Hematopoietic multipotent progenitor cell treated with erythropoietin and hydrocortisone succinate and interleukin-3 and kit ligand, for 17 days (in vitro differentiated cells): Measurements from ENCODE around the gene ARPC2.
A peak's percentile ranks its signal among the peaks of the same experiment; 100 is the strongest.

ENCODE experiments used
- DNase-seq: peaks from one replicate; pipeline ENCODE4 v3.0.0-alpha.2; 2015; ENCODE audit warnings: low spot score

The ARPC2 gene

DNA sequence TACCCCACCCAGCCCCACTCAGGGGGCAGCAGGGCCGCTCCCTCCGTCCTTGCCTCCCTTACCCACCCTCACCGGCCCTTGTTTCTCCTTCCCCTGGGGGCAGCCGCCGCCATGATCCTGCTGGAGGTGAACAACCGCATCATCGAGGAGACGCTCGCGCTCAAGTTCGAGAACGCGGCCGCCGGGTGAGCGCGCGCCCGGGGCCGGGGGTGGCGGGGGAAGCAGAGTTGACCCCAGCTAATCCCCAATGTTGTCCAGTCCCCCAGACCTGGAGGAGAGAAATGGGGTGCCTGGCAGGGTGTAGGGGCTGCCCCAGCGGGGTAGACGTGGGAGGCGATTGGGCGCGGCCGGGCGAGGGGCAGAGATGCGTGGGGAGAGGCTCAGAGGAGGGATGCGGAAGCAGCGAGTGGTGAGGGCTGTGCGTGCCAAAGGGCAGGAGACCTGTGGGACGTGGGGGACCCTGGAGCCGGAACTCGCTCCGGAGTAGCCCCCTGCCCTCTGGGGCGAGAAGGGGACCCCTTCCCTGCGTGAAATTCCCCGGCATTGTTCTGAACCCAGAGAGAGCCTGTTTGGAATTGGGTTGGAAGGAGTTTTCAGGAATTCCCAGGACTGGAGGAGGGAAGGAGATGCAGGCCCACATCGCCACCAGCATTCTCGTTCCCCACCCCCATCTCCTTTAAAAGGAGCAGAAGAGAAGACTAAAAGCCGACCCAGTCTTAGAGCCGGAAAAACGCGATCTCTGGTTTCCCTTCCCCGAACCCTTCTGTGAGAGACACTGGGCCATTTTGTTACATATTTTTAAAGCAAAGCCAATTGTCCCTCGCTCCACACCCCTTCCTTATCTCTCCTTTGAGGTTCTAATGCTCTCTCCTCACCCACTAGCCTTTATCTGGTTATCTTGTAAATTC, 625 bp downstream of the ARPC2 start:
- peak; percentile 19 for DNase-seq

DNA sequence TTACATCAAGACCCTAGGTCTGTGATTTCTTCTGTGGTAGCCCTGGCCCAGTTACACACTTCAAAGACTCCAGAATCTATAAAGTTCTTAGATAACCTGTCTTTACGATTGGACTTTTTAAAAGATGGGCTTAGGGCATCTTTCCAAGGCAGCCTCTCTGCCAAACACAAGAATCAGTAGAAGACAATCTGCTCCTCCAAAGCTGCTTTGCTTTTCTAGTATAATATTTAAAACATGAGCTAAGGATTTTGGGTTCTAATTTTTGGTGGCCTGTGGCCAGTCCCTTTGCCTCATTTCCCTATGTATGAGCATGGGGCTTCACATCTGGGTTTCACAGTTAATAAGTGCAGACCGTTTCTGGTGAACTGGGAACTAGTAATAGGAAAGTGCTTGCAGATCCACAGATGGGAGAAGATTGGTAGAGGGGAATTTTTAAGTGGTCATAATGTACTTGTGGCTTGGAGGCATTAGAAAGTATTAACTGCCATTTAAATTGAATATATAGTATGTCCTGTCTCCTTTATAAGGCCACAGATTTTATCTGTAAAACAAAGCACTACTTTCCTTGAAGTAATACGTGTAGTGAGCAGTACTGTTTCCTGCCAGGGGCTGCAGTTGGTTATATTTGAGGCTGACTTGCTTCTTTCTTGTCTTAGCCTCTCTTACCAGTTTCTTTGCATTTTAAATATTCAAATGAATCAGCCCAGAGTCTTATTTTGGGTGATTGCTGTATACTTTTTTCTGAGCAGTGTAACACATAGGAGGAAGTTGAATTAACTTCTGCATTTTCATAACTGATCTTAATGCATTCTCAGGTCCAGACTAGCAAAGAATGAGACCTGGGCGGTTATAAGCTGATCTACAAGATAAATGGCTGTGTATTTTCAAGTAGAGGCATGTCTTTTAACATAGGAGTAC, 1.5 kb downstream of the ARPC2 start:
- no peak for DNase-seq

DNA sequence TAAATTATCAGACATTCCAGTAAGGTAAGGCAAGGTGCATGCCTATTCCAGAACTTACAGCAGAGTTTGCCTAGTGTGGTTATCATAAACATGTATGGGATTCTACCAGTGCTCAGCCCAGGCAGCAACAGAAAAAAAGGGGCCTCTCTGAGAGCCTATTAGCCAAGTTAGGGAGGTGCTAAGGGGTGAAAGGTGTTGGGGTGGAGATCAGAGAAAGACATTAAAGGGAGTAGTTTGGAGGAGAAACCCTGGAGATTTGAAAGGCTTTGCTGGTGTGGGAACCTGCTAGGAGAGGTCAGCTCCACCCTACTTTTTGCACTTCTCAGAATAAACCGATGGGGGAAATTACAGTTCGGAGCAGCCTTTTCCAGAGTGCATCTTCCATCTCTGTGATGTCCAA, 2.9 kb downstream of the ARPC2 start:
- DNase-seq, result no peak

DNA sequence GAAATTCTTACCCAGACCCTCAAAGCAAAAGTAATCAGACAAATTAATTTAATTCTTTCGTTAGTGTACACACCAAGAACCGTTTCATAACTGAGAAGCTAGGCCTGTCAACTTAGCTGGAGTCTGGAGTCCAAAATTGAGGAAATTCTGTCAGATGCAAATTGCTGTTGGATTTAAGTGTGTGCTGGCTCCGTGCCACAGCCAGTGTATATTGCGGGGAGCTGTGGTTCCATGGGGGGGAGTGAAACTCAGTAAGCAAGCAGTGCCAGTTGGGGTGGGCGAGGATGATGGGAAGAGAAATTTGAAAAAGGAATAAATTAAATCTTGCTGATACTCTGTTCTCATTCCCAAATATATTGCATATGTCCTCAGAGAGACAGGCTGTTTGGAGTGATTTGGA, 4.0 kb downstream of the ARPC2 start:
- DNase-seq, result no peak

DNA sequence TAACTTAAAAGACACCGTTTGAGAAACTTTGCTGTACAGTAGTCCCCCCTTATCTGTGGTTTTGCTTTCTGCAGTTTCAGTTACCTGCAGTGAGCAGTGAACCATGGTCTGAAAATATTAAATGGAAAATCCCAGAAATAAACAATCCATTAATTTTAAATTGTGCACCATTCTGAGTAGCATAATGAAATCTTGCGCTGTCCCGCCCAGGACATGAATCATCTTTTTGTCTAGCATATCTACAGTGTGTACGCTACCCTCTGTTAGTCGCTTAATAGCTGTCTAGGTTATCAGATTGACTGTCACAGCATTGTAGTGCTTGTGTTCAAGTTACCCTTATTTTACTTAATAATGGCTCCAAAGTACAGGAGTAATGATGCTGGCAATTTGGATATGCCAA, 6.1 kb downstream of the ARPC2 start:
- DNase-seq, result no peak

DNA sequence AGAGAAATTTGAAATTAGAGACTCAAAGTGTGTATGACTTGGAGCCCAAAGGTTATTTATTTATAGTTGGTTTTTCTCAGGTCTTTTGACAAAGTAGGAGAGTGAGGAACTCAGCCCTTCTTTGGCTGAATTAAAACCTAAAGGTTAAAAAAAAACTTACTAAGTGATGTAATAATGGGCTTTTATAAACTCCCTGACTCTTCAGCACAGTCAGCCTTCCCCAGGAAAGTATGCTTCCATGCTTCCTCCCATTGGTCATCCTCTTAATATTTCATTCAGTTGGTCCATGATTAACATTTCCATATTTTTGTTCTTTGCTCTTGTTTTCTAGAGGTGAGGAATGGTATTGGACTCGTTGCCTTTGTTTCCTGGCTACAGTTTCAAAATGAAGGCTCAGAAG, 7.2 kb downstream of the ARPC2 start:
- DNase-seq, result no peak

DNA sequence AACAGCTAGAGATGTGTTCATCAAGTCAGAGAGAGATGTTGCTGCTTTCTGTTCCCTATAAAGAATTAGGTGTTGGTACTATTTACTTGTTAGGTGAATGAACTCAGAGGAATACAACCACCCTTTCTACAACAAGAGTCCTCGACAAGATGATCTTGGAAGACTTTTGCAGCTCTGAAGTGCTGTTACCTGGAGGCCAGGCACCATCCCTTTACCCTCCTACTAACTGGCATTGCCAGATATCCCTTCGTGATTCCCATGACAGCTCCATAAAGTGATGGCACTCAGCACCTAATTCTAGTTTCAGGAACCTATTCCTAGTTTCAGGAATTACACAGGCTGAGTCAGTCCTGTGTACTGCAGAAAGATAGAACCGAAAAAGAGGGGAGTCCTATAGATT, 9.9 kb downstream of the ARPC2 start:
- DNase-seq, result no peak

DNA sequence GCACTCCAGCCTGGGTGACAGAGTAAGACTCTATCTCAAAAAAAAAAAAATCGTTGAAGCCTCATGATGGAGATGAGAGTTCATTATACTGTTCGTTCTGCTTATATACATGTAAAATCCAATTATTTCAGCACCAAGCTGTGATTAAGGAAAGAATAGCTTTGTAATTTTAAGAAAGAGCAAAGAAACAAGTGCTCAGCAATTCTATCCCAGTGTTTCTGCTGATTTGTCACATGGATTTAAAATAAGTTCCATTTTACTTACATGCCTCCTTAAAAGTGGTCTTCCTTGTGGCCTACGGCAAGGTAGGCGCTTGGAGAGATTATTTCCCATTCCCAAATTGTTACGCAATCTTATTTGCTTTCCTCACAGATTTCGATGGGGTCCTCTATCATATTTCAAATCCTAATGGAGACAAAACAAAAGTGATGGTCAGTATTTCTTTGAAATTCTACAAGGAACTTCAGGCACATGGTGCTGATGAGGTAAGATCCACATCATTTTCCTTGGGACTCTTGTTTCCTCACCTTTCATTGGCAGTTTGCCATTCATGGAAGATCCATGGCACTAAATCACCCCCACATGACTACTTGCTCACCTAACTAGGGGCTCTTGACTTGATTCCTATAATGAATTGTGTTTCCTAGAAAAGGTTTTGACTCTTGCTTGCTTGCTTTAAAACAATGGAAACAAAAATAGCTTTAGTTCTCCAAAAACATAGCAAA, 11.5 kb downstream of the ARPC2 start:
- DNase-seq, result no peak

DNA sequence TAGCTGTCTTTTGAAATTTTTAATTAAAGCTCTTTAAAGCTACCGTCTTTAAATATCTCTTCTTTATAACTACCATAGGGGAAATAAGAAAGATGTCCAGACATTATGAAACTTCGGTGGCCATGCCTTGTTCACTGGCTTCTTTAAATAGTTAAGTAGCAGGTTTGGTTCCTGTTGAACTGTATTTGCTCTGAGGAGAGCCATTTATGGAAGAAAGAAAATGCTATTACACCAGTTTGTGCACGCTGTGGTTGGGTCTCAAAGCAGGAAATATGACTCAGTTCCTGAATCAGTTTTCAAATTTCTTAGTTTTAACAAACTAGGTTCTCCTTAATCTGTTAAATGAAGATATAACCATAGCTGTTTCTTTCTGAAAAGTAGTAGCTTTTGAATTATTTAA, 12.2 kb downstream of the ARPC2 start:
- no peak for DNase-seq

DNA sequence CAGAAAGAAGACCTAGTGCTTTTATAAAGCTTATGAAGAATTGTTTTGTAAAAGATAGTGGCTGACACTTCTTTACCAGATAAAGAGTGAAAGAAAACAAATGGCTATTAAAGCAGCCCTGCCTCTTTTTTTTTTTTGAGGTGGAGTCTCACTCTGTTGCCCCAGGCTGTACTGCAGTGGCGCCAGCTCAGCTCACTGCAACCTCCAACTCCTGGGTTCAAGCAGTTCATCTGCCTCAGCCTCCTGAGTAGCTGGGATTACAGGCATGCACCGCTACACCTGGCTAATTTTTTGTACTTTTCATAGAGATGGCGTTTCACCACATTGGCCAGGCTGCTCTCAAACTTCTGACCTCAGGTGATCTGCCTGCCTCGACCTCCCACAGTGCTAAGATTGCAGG, 12.9 kb downstream of the ARPC2 start:
- no peak for DNase-seq

DNA sequence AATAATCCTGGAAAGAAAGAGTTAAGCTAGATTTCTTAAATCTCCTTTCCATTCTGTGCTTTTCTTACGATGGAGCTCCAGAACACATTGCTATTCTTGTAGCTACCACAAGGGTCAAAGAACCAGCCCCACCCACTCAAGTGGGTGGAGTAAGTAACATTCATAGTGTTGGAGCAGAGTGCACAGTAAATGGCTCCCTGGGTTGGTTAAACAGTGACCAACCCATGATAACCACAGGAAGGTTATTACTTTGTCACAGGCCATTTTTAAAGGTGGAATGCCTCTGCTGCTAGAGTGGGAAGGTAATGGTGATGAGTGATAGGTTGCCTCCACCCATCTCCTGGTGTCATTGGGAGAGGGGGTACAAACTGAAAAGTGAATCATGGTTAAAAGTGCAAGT, 13.9 kb downstream of the ARPC2 start:
- DNase-seq, result peak; percentile 25

DNA sequence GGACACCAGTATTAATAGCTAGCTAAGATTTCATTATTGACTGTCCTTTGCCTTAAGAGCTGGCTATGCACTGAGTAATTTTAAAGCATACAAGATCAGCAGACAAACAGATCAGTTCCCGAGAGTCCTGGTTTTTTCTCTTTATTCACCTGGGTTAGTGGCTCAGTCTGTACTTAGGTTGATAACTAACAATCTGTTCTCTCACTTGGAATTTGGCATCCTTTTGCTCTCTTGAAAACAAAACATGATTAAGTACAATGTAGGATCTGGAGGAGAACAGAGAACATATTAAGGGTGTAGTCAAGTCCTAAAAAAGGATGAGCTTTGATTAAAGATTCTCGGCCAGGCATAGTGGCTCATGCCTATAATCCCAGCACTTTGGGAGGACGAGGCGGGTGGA, 16.6 kb downstream of the ARPC2 start:
- DNase-seq, result no peak

DNA sequence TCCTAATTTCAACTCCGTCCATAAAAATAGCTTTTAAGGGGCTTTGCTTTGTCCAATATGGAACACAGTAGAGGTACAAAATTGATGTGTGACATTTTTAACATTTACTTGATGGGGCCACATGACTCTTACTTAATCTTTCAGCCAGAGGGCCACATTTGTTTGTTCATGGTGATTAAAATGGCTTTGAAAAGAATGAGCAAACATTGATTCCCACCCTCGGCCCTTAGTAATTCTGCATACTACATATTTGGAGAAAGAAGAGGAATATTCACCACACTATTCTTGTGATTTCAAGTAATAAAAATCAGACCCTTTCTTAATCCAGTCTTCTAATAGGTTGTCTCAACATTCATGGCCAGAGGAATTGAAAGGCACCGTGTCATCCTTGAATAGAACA, 17.5 kb downstream of the ARPC2 start:
- DNase-seq, result no peak

DNA sequence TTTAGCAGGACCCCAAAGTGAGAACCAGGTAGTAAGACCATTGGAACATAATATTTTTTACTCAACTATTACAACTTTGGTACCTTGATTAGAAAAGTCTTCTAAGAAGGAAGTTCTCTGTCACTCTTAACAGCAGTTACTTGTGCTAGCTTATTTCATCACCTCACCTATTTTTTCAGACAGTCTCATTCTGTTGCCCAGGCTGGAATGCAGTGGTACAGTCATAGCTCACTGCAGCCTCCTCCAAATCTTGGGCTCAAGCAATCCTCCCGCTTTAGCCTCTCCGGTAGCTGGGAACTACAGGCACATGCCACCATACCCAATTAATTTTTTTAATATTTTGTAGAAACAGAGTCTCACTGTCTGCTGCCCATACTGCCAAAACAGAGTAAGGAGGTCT, 18.0 kb downstream of the ARPC2 start:
- DNase-seq, result no peak

DNA sequence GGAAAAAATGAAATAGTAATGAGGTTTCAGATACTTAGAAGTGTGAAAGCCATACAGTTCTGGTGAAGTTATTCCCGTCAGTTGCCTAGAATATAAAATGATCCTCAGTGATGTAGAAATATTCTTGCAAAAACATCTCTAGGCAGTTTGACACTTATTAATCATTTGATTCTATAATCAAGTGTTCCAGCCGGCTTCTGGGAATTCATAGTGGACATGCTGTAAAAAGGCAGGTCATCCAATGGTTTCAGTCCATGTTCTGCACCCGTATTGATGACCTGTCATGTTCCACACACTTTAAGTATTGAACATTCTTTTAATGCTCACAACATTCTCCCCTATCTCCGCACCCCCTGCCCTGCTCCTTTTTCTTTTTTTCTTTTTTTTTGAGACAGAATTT, 19.8 kb downstream of the ARPC2 start:
- no peak for DNase-seq

DNA sequence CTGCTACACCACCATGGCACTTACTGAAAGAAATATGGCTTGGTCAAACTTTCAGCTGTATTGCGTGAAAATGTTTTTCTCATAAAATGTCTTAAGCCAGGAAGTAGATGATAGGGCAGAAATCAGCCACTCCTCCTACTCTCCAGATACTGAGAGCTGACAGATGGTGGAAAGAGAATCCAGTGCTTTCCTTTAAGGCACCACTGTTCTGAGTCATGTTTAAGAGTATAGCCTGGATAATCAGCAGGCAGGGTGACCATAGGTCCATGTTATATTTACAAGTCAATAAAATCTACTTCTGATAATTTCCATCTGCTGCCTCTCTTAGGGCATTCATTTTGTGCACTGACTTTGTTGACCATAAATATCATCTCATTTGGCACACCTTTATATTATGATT, 21.9 kb downstream of the ARPC2 start:
- DNase-seq, result no peak

DNA sequence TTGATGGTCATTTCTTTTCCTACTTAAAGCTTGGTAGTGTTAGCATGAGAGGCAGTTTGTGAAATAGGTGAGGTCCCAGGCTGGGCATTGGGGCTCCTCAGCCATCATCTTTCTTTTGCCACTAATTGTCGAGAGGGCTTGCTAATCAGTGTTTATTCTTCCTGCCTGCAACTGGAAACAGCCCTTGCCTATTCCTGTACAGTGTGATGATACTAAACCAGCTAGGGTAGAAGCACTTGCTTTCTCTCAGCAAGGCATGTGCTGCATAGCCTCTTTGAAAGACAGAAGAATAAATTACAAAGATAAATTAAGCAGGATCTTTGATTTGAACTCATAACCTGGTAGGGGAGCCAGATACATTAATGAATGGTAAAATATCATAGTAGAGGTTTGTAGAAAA, 27.2 kb downstream of the ARPC2 start:
- no peak for DNase-seq

DNA sequence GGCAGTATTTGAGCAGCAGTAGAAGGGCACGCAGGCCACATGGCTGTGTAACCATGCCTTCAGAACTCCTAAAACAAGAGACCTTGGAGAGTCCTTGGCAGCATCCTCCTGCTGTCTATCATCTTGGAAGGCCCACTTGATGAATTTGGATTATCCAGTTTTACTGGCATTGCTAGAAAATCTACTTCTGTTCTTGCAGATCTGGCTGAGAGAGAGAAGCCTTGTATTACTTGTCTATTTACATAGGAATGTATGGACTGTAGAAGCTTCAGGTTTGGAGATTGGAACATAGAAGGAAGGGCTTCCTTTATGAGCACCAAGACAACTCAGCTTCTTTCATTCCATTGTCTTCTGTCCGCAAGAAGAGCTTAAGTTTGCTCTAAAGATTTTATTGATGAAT, 27.7 kb downstream of the ARPC2 start:
- no peak for DNase-seq

DNA sequence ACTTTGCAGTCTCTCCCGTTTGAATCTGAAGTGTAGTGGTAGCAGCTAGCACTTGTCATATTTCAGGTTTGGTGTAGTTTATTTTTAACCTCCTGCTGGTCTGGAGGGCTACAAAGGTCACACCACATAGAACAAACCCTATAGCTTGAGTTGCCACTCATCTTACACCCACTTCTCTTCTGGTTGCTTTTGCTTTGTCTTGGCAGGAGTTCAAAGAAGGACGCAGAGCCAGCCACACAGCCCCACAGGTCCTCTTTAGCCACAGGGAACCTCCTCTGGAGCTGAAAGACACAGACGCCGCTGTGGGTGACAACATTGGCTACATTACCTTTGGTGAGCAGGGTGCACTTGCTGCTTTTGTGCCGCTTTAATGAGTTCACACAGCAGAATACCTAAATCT, 28.2 kb downstream of the ARPC2 start:
- DNase-seq, result no peak

DNA sequence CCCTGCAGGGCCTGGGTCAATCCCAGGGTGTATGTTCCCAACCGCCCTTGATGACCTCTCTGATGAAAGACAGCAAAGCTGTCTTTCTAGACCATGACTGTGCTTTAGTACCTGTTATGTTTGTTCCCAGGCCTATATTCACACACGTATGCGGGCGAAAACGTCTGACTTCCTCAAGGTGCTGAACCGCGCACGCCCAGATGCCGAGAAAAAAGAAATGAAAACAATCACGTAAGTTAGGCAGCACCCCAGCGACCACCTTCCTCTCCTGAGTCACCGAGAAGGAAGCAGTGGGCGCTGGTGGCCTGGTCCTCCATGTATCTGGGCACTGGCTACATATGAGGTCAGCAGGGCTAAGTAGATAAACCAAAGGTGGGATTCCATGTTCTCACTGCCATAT, 32.7 kb downstream of the ARPC2 start:
- no peak for DNase-seq

DNA sequence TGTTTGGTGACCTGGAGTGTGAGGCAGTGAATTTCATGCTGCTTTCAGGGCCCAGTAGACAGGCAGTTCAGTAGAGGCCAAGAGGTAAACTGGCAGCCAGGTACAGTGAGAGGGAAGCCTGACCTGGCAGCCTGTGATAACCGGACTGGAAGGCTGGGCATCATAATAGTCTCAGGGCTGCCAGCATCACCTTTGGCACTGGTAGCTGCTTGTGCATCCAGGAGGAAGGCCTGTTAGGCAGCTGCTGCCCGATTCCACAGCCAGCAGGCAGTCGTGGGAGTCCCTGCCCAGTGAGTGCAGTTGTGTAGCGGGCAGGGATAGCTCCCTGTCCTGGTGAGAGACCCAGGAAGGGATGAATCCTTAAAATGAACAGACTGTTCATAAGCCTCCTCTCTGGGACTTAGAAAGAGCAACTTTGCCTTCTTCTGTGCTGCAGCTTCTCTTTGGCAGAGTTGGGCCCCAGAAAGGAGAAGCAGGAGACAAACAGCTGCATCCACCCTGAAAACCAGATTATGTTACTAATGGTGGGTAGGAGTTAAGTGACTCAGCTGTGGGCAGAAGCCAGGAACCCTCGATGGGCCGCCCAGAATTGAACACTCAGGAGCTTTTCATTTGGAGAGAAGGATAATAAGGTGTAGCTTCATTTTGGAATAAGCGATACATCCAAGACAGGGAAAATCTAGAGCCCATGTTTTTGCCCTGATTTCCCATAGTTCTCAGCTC, 35.7 kb downstream of the ARPC2 start:
- no peak for DNase-seq

DNA sequence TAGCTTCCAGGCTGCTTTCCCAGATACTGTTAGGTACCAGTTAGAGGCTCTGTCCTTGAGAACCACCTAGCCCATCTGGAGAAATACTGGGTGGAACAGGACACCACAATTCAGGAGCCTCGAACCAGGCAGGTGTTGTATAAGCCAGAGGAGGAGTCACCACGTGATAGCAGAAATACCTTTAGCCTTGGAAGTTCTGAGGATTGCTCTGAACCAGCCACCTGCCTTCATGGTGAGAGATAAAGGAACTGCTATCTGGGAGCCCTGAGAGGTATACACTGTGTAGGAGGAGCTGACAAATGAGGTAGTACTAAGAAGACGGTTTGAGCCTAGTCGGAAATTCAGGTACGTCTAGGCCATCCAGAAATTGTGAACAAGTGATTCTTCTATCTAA, 36.2 kb downstream of the ARPC2 start:
- DNase-seq, result no peak
